Bronchial epithelial cell (primary cell): Measurements from ENCODE around the gene SETDB2. TPM values are rescaled to one million over a fixed set of nuclear protein-coding genes. Genes with fewer than 3 reads are reported as not detected.

Experiments used
- DNase-seq: peaks from one replicate; pipeline ENCODE4 v3.0.0-alpha.2; 2010; ENCODE audit warnings: low read depth
- FAIRE-seq: peaks from 2 replicates; lab custom pipeline; 2011; peaks lifted over from hg19 to GRCh38; lab: Jason Lieb, UNC
- H3K27me3 ChIP-seq: 2 replicates; pipeline ENCODE4 v1.5.1; 2011; ENCODE audit warnings: low read length; ENCODE audit not compliant: control insufficient read depth, insufficient read depth
- H3K36me3 ChIP-seq: 2 replicates; pipeline ENCODE4 v1.5.1; 2011; ENCODE audit warnings: low read length; ENCODE audit not compliant: control insufficient read depth, insufficient read depth
- H3K4me3 ChIP-seq: 2 replicates; pipeline ENCODE4 v1.5.1; 2011; ENCODE audit warnings: mild to moderate bottlenecking, low read depth, low read length, control low read depth
- total RNA-seq: library from RNA; depleted of rRNA; stranded (reverse); fragments of >200 nt; gene quantifications from 2 replicates; pipeline ENCODE4 v1.2.1, GENCODE V29; 2014
- TF ChIP-seq, protein P1 (sequence below): IDR thresholded peaks from 2 replicates; pipeline ENCODE4 v1.5.1; 2011; ENCODE audit warnings: mild to moderate bottlenecking, moderate library complexity, low read length, control low read depth, inconsistent platforms; ENCODE audit not compliant: insufficient read depth, severe bottlenecking

Gene SETDB2
- total RNA-seq, 1 donor from 2014 or later, result 5.3 TPM

DNA sequence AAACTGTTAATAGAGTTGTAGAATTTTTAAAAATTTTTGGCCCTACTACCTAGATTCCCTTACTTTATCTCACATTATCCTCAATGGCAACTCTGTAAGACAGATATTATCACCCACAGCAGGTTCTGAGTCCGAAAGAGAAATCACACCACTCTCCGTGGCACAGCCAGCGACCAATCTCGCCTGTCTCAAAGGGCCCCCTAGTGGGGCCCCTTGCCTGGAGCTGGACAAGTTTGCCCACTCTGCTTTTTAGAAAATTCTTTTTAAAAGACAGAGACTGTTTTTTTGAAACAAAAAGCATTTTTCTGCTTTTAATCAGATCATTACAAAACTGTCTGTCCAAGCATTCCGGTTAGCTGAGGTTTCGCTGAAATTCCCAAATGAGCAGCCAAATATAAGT, 73.4 kb downstream of the SETDB2 start:
- no peak for FAIRE-seq
- H3K4me3 ChIP-seq, result no peak overlapping the region
- H3K36me3 ChIP-seq, result peaks cover 4% of the 10 kb centered on the region
- DNase-seq, result no peak
- H3K27me3 ChIP-seq, result no peaks in the 10 kb centered on the region
- TF ChIP-seq, protein P1, sequence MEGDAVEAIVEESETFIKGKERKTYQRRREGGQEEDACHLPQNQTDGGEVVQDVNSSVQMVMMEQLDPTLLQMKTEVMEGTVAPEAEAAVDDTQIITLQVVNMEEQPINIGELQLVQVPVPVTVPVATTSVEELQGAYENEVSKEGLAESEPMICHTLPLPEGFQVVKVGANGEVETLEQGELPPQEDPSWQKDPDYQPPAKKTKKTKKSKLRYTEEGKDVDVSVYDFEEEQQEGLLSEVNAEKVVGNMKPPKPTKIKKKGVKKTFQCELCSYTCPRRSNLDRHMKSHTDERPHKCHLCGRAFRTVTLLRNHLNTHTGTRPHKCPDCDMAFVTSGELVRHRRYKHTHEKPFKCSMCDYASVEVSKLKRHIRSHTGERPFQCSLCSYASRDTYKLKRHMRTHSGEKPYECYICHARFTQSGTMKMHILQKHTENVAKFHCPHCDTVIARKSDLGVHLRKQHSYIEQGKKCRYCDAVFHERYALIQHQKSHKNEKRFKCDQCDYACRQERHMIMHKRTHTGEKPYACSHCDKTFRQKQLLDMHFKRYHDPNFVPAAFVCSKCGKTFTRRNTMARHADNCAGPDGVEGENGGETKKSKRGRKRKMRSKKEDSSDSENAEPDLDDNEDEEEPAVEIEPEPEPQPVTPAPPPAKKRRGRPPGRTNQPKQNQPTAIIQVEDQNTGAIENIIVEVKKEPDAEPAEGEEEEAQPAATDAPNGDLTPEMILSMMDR, result no peak

DNA sequence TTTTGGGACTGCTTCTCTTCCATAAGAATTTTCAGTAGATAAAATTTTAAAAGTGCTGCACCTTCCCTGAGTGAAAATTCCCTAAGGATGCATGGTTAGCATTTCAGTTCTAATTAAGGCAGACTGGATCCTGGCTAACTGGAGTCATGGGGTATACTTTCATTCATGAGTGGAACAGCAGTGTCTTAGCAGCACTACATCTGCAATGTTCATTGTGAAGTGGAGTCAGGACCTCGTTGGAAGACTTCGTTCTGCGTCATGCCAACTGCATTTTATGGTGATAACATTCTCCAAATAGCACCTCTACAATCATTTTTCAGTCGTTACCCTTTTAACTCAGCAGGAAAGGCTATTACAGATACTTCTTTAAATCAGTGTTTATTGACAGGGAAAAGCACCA, 77.2 kb downstream of the SETDB2 start:
- H3K4me3 ChIP-seq, result no peak overlapping the region
- H3K27me3 ChIP-seq, result no peaks in the 10 kb centered on the region
- H3K36me3 ChIP-seq, result peaks cover 2% of the 10 kb centered on the region
- FAIRE-seq (no peak), DNase-seq (no peak)
- TF ChIP-seq, protein P1, result no peak

DNA sequence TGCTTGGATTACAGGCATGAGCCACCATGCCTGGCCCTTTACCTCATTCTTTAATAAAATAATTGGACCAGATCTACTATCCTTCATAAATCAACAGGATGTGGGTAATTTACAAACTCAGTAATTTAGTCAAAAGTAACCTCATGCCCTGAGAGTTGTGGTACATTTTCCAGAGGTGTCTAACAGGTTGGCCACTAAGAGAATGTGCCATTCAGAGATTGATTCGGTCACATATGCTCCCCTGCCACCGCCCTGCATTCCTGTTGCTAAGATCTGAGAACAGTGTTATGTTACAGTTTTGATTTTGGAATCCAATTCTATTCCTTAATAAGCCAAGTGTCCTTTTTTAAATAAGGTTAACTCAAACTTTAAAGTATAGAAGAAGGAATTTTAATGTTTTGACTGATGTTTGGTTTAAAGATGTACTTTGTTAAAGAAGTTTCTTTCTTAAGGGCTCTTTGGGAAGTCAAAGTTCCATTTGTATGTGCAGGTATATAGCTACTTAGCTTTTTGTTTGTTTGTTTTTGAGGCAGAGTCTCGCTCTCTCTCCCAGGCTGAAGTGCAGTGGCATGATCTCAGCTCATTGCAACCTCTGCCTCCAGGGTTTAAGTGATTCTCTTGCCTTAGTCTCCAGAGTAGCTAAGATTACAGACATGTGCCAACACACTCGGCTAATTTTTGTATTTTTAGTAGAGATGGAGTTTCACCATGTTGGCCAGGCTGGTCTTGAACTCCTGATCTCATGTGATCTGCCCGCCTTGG, 80.8 kb downstream of the SETDB2 start:
- Histone ChIP-seq H3K27me3 (no peaks in the 10 kb centered on the region), H3K36me3 (no peaks in the 10 kb centered on the region), H3K4me3 (no peak overlapping the region)
- TF ChIP-seq, protein P1, result no peak
- FAIRE-seq (no peak), DNase-seq (peak; percentile 10)

DNA sequence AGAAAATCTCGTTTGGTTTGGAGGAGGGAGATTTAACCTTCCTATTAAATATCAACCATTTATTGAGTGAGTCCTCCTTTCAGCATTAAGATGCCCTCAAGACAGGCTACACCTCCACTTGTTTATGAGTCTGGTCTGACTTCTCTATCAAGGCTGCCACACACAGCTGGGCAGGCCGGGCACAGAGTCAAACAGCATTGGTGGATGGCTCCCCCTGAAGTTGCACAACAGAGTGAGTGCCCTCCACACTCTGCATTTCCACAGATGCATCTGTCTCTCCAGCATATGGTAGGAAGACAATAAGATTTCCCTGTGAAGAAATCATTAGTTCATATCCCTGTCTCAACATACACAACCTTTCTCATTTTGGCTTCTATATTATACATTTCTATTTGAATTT, 83.0 kb downstream of the SETDB2 start:
- no peak for FAIRE-seq
- H3K27me3 ChIP-seq, result no peaks in the 10 kb centered on the region
- H3K4me3 ChIP-seq, result no peak overlapping the region
- no peak for DNase-seq
- TF ChIP-seq, protein P1, result no peak
- no peaks in the 10 kb centered on the region for H3K36me3 ChIP-seq

DNA sequence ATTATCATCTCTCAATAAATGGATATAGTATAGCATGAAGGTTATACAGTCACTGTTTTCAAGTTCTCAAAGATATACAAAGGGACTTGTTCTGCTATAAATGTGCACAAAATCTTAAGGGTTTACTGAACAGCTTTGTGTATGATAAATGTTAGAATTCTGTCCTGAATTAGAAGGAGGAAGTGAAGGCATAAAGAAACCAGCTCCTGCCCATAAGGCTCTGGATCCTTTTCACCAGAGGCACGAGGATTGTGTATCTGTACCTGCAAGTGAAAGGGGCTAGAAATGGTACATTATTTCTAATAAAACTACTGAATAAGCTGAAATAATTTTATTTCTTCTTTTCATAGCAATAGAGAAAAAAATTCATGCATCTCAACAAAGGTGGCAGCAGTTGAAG, 84.1 kb downstream of the SETDB2 start:
- FAIRE-seq, result no peak
- TF ChIP-seq, protein P1, result no peak
- no peaks in the 10 kb centered on the region for H3K27me3 ChIP-seq
- DNase-seq, result no peak
- H3K4me3 ChIP-seq, result no peak overlapping the region
- H3K36me3 ChIP-seq, result no peaks in the 10 kb centered on the region

DNA sequence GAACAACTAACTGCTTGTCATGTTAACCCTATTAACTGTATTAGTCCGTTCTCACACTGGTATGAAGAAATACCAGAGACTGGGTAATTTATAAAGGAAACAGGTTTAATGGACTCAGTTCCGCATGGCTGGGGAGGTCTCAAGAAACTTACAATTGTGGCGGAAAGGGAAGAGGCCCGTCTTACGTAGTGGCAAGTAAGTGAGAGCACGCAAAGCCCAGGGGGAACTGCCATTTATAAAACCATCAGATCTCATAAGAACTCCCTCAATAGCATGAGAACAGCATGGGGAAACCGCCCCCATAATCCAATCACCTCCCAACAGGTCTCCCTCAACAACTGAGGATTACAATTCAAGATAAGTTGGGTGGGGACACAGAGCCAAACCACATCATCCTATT, 86.4 kb downstream of the SETDB2 start:
- DNase-seq (no peak), FAIRE-seq (no peak)
- Histone ChIP-seq H3K4me3 (no peak overlapping the region), H3K36me3 (no peaks in the 10 kb centered on the region), H3K27me3 (no peaks in the 10 kb centered on the region)
- TF ChIP-seq, protein P1, result no peak
